HepG2 (cell line): ENCODE results near the gene ZNFX1. TPM values are rescaled to one million over a fixed set of nuclear protein-coding genes. Genes with fewer than 3 reads are reported as not detected.
A peak's percentile ranks its signal among the peaks of the same experiment; 100 is the strongest.

ENCODE experiments used
- HMG20A ChIP-seq: IDR thresholded peaks from 2 replicates; pipeline ENCODE4 v1.6.1; 2016; ENCODE audit warnings: borderline replicate concordance
- MED13 ChIP-seq: sonication (generic); formaldehyde crosslinking; IDR thresholded peaks from 2 replicates; pipeline ENCODE4 v1.5.0; 2020; ENCODE audit warnings: missing genetic modification reagents
- MEF2D ChIP-seq: sonication (generic); formaldehyde crosslinking; IDR thresholded peaks from 2 replicates; pipeline ENCODE4 v1.5.1; 2020; ENCODE audit warnings: mild to moderate bottlenecking, missing genetic modification reagents
- SCMH1 ChIP-seq: sonication (generic); formaldehyde crosslinking; IDR thresholded peaks from 2 replicates; pipeline ENCODE4 v1.9.0; 2021; ENCODE audit warnings: missing genetic modification reagents, mild to moderate bottlenecking, borderline replicate concordance
- ZNF350 ChIP-seq: sonication (generic); formaldehyde crosslinking; IDR thresholded peaks from 2 replicates; pipeline ENCODE4 v1.4.0; 2020; ENCODE audit warnings: mild to moderate bottlenecking, low read depth, missing genetic modification reagents, borderline replicate concordance
- ZNF839 ChIP-seq: sonication (generic); formaldehyde crosslinking; IDR thresholded peaks from 2 replicates; pipeline ENCODE4 v1.4.0; 2020; ENCODE audit warnings: missing genetic modification reagents, mild to moderate bottlenecking, borderline replicate concordance
- polyA plus RNA-seq, 8 experiments: library from polyadenylated mRNA; depleted of rRNA in 3 of 8; stranded (reverse) in 7 of 8; unstranded in 1 of 8; fragments of >200 nt; fragmentation: Illumina TruSeq in 4 of 8; extraction: Trizol in 4 of 8; gene quantifications; 2 replicates each; pipeline versions ENCODE4 v1.2.1 to v1.2.3, GENCODE V29; 2011 to 2016; ENCODE audit warnings: low read depth in 4 of 8, missing spikeins in 1 of 8, mixed read lengths in 1 of 8; ENCODE audit not compliant: insufficient read depth in 1 of 8
- total RNA-seq, 5 experiments: library from RNA; depleted of rRNA; stranded (reverse); fragments of >200 nt; fragmentation: Illumina TruSeq; extraction: Trizol; gene quantifications; 2 replicates each; pipeline ENCODE4 v1.2.3, GENCODE V29; 2016; ENCODE audit warnings: low read depth in 1 of 5
- TF ChIP-seq, protein P1 (sequence below): sonication (generic); formaldehyde crosslinking; IDR thresholded peaks from 2 replicates; pipeline ENCODE4 v1.4.0; 2020; ENCODE audit warnings: mild to moderate bottlenecking, missing genetic modification reagents
- TF ChIP-seq, protein P2 (sequence below): sonication (generic); formaldehyde crosslinking; IDR thresholded peaks from 2 replicates; pipeline ENCODE4 v1.4.0; 2020; ENCODE audit warnings: mild to moderate bottlenecking, missing genetic modification reagents
- TF ChIP-seq, protein P3 (sequence below): sonication (generic); formaldehyde crosslinking; IDR thresholded peaks from 2 replicates; pipeline ENCODE4 v1.5.0; 2020; ENCODE audit warnings: mild to moderate bottlenecking, missing genetic modification reagents, borderline replicate concordance
- TF ChIP-seq, protein P4 (sequence below): sonication (generic); formaldehyde crosslinking; IDR thresholded peaks from 2 replicates; pipeline ENCODE4 v1.4.0; 2020; ENCODE audit warnings: mild to moderate bottlenecking, low read depth, missing genetic modification reagents
- TF ChIP-seq, protein P5 (sequence below): sonication (generic); formaldehyde crosslinking; IDR thresholded peaks from 2 replicates; pipeline ENCODE4 v1.4.0; 2020; ENCODE audit warnings: missing genetic modification reagents, borderline replicate concordance

Gene ZNFX1
- total and polyA plus RNA-seq, 2 of the 13 experiments (the other 11 are each of a cell fraction or from before 2014, with no cell fraction given): 2.9 to 11.1 TPM

DNA sequence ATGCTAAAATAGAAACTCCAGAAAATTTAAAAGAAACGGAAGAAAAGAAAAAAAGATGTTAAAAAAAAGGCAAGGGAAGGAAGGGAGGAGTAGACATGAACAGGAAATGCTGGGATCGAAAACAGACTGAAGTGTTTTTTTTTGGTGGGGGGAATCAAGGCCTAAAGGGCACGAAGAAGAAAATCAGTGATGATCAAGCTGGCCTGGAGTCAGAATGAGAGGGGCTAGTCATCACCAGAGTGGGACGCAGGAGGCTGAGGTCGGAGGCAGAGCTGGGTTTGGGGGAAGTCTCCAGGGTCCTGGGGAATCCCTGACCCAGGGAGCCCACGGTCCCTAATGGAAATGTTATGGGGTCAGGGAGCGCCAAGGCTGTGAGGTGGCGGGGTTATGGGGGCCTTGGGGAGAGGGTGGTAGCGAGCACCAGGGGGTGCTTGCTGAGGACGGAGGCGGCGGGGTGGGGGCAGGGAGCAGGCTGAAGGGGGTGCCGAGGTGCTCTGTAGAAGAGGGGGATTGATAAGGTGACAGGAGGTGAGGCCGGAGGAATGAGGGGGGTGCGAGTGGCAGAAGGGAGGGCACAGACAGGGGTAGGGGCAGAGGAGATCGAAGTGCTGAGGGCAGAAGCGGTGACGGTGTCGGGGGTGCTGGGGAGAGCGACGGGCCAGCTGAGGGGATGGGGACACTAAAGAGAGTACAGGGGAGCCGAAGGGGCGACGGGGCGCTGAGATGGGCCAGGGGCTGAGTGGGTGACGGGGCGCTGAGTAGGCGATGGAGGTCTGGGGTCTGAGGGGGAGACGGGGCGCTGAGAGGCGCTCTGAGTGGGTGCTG lies 684 bp downstream of the ZNFX1 start (continued):
- TF ChIP-seq, protein P1, sequence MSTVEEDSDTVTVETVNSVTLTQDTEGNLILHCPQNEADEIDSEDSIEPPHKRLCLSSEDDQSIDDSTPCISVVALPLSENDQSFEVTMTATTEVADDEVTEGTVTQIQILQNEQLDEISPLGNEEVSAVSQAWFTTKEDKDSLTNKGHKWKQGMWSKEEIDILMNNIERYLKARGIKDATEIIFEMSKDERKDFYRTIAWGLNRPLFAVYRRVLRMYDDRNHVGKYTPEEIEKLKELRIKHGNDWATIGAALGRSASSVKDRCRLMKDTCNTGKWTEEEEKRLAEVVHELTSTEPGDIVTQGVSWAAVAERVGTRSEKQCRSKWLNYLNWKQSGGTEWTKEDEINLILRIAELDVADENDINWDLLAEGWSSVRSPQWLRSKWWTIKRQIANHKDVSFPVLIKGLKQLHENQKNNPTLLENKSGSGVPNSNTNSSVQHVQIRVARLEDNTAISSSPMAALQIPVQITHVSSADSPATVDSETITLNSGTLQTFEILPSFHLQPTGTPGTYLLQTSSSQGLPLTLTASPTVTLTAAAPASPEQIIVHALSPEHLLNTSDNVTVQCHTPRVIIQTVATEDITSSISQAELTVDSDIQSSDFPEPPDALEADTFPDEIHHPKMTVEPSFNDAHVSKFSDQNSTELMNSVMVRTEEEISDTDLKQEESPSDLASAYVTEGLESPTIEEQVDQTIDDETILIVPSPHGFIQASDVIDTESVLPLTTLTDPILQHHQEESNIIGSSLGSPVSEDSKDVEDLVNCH: no peak
- TF ChIP-seq, protein P2, sequence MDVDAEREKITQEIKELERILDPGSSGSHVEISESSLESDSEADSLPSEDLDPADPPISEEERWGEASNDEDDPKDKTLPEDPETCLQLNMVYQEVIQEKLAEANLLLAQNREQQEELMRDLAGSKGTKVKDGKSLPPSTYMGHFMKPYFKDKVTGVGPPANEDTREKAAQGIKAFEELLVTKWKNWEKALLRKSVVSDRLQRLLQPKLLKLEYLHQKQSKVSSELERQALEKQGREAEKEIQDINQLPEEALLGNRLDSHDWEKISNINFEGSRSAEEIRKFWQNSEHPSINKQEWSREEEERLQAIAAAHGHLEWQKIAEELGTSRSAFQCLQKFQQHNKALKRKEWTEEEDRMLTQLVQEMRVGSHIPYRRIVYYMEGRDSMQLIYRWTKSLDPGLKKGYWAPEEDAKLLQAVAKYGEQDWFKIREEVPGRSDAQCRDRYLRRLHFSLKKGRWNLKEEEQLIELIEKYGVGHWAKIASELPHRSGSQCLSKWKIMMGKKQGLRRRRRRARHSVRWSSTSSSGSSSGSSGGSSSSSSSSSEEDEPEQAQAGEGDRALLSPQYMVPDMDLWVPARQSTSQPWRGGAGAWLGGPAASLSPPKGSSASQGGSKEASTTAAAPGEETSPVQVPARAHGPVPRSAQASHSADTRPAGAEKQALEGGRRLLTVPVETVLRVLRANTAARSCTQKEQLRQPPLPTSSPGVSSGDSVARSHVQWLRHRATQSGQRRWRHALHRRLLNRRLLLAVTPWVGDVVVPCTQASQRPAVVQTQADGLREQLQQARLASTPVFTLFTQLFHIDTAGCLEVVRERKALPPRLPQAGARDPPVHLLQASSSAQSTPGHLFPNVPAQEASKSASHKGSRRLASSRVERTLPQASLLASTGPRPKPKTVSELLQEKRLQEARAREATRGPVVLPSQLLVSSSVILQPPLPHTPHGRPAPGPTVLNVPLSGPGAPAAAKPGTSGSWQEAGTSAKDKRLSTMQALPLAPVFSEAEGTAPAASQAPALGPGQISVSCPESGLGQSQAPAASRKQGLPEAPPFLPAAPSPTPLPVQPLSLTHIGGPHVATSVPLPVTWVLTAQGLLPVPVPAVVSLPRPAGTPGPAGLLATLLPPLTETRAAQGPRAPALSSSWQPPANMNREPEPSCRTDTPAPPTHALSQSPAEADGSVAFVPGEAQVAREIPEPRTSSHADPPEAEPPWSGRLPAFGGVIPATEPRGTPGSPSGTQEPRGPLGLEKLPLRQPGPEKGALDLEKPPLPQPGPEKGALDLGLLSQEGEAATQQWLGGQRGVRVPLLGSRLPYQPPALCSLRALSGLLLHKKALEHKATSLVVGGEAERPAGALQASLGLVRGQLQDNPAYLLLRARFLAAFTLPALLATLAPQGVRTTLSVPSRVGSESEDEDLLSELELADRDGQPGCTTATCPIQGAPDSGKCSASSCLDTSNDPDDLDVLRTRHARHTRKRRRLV (CRISPR knock-in tag): 0 out of 2 replicates have a peak, but pooled peaks have one; percentile 14
- TF ChIP-seq, protein P3, sequence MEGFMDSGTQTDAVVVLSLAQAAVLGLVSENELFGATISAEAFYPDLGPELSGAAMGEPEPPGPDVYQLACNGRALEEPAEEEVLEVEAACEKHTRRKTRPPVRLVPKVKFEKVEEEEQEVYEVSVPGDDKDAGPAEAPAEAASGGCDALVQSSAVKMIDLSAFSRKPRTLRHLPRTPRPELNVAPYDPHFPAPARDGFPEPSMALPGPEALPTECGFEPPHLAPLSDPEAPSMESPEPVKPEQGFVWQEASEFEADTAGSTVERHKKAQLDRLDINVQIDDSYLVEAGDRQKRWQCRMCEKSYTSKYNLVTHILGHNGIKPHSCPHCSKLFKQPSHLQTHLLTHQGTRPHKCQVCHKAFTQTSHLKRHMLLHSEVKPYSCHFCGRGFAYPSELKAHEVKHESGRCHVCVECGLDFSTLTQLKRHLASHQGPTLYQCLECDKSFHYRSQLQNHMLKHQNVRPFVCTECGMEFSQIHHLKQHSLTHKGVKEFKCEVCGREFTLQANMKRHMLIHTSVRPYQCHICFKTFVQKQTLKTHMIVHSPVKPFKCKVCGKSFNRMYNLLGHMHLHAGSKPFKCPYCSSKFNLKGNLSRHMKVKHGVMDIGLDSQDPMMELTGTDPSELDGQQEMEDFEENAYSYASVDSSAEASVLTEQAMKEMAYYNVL (CRISPR knock-in tag): peak; percentile 37; the same call in 1 of the 2 replicates
- TF ChIP-seq MEF2D (CRISPR knock-in tag): no peak
- no peak for TF ChIP-seq MED13 (CRISPR knock-in tag)
- no peak for TF ChIP-seq HMG20A (CRISPR knock-in tag)
- TF ChIP-seq ZNF839 (CRISPR knock-in tag): no peak; the same call in 1 of the 2 replicates
- TF ChIP-seq, protein P4, sequence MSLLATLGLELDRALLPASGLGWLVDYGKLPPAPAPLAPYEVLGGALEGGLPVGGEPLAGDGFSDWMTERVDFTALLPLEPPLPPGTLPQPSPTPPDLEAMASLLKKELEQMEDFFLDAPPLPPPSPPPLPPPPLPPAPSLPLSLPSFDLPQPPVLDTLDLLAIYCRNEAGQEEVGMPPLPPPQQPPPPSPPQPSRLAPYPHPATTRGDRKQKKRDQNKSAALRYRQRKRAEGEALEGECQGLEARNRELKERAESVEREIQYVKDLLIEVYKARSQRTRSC (CRISPR knock-in tag): no peak
- TF ChIP-seq, protein P5, sequence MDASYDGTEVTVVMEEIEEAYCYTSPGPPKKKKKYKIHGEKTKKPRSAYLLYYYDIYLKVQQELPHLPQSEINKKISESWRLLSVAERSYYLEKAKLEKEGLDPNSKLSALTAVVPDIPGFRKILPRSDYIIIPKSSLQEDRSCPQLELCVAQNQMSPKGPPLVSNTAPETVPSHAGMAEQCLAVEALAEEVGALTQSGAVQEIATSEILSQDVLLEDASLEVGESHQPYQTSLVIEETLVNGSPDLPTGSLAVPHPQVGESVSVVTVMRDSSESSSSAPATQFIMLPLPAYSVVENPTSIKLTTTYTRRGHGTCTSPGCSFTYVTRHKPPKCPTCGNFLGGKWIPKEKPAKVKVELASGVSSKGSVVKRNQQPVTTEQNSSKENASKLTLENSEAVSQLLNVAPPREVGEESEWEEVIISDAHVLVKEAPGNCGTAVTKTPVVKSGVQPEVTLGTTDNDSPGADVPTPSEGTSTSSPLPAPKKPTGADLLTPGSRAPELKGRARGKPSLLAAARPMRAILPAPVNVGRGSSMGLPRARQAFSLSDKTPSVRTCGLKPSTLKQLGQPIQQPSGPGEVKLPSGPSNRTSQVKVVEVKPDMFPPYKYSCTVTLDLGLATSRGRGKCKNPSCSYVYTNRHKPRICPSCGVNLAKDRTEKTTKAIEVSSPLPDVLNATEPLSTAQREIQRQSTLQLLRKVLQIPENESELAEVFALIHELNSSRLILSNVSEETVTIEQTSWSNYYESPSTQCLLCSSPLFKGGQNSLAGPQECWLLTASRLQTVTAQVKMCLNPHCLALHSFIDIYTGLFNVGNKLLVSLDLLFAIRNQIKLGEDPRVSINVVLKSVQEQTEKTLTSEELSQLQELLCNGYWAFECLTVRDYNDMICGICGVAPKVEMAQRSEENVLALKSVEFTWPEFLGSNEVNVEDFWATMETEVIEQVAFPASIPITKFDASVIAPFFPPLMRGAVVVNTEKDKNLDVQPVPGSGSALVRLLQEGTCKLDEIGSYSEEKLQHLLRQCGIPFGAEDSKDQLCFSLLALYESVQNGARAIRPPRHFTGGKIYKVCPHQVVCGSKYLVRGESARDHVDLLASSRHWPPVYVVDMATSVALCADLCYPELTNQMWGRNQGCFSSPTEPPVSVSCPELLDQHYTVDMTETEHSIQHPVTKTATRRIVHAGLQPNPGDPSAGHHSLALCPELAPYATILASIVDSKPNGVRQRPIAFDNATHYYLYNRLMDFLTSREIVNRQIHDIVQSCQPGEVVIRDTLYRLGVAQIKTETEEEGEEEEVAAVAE: no peak
- no peak for TF ChIP-seq SCMH1 (CRISPR knock-in tag)
- no peak for TF ChIP-seq ZNF350 (CRISPR knock-in tag)
